IMR-90 (cell line): ENCODE measurements around the gene CFAP119. TPM values are rescaled to one million over a fixed set of nuclear protein-coding genes. Genes with fewer than 3 reads are reported as not detected.

Source experiments
- ATAC-seq: fragments of 200-7000 bp; cut with Tn5 transposase; 2 replicates; pipeline ENCODE4 v1.9.1; 2020; ENCODE audit warnings: low read depth, mild to moderate bottlenecking, moderate library complexity
- BruUV-seq: library from RNA; stranded (reverse); fragments of 400-500 nt; replicated peaks from 2 replicates; lab custom pipeline; 2021; lab: Mats Ljungman, UMichigan
- CTCF ChIA-PET: fragments of 300-600 bp; formaldehyde crosslinking; extraction: SDS; loops from one replicate; lab custom pipeline; 2021; ENCODE audit warnings: antibody characterized with exemption; lab: Yijun Ruan, JAX
- POLR2A ChIA-PET: fragments of 300-600 bp; sonication (Branson Sonifier 250); formaldehyde crosslinking; loops from one replicate; lab custom pipeline; 2022; ENCODE audit warnings: antibody characterized with exemption; ENCODE audit not compliant: unreplicated experiment; lab: Charles Lee
- DNase-seq: peaks from one replicate; pipeline ENCODE4 v3.0.0; 2013
- H2AFZ ChIP-seq: replicated peaks from 2 replicates; pipeline ENCODE3; 2013; ENCODE audit warnings: low read length, mild to moderate bottlenecking; ENCODE audit not compliant: poor library complexity
- H2AK5ac ChIP-seq: 2 replicates; pipeline ENCODE4 v1.6.1; 2013; ENCODE audit warnings: low read depth, low read length, inconsistent platforms
- H2AK9ac ChIP-seq: replicated peaks from 2 replicates; pipeline ENCODE3; 2013; ENCODE audit warnings: mild to moderate bottlenecking, low read depth, low read length, moderate library complexity; ENCODE audit not compliant: poor library complexity
- H2BK120ac ChIP-seq: 2 replicates; pipeline ENCODE4 v1.6.1; 2013; ENCODE audit warnings: low read depth, low read length, inconsistent platforms
- H2BK15ac ChIP-seq: 3 replicates; pipeline ENCODE4 v1.6.1; 2013; ENCODE audit warnings: low read depth, low read length, inconsistent platforms
- H2BK20ac ChIP-seq: 2 replicates; pipeline ENCODE4 v1.6.1; 2013; ENCODE audit warnings: low read depth, mild to moderate bottlenecking, inconsistent platforms, low read length, moderate library complexity
- H2BK5ac ChIP-seq: 2 replicates; pipeline ENCODE4 v1.6.1; 2013; ENCODE audit warnings: mild to moderate bottlenecking, low read depth, low read length, inconsistent platforms; ENCODE audit not compliant: poor library complexity, severe bottlenecking
- H3K14ac ChIP-seq: replicated peaks from 2 replicates; pipeline ENCODE4 v1.6.1; 2013; ENCODE audit warnings: low read depth, low read length, inconsistent platforms
- H3K18ac ChIP-seq: 2 replicates; pipeline ENCODE4 v1.6.1; 2013; ENCODE audit warnings: low read depth, low read length, control low read depth
- H3K23ac ChIP-seq: 2 replicates; pipeline ENCODE4 v1.6.1; 2013; ENCODE audit warnings: low read depth, low read length, inconsistent platforms
- H3K27ac ChIP-seq: 2 replicates; pipeline ENCODE4 v1.5.1; 2013; ENCODE audit warnings: mild to moderate bottlenecking, control low read depth, low read length; ENCODE audit not compliant: insufficient read depth
- H3K27me3 ChIP-seq: 2 replicates; pipeline ENCODE4 v1.6.1; 2013; ENCODE audit warnings: low read length; ENCODE audit not compliant: control insufficient read depth, insufficient read depth
- H3K36me3 ChIP-seq: 2 replicates; pipeline ENCODE4 v1.6.1; 2013; ENCODE audit warnings: low read length, mixed read lengths; ENCODE audit not compliant: control insufficient read depth, insufficient read depth
- H3K4ac ChIP-seq: 2 replicates; pipeline ENCODE4 v1.6.1; 2013; ENCODE audit warnings: low read depth, low read length, inconsistent platforms
- H3K4me1 ChIP-seq: 2 replicates; pipeline ENCODE4 v1.6.1; 2013; ENCODE audit warnings: low read length, mixed read lengths; ENCODE audit not compliant: control insufficient read depth, insufficient read depth
- H3K4me2 ChIP-seq: 2 replicates; pipeline ENCODE4 v1.6.1; 2013; ENCODE audit warnings: low read depth, mild to moderate bottlenecking, control low read depth, low read length, moderate library complexity
- H3K4me3 ChIP-seq: 2 replicates; pipeline ENCODE4 v1.5.1; 2013; ENCODE audit warnings: low read depth, mild to moderate bottlenecking, control low read depth, low read length, moderate library complexity; ENCODE audit not compliant: insufficient read depth
- H3K56ac ChIP-seq: 2 replicates; pipeline ENCODE4 v1.6.1; 2013; ENCODE audit warnings: low read length, inconsistent platforms; ENCODE audit not compliant: insufficient read depth; ENCODE audit errors: extremely low read depth
- H3K79me1 ChIP-seq, 2 experiments: 2 replicates each; pipeline ENCODE4 v1.6.1; 2013; ENCODE audit warnings: low read length in 2 of 2, inconsistent platforms in 1 of 2, low read depth in 1 of 2
- H3K9ac ChIP-seq: 2 replicates; pipeline ENCODE4 v1.6.1; 2013; ENCODE audit warnings: low read depth, low read length, control low read depth
- H3K9me1 ChIP-seq: 2 replicates; pipeline ENCODE4 v1.6.1; 2013; ENCODE audit warnings: low read length, inconsistent platforms; ENCODE audit not compliant: insufficient read depth
- H3K9me3 ChIP-seq: 2 replicates; pipeline ENCODE4 v1.6.1; 2013; ENCODE audit warnings: low read length; ENCODE audit not compliant: control insufficient read depth, insufficient read depth
- H4K20me1 ChIP-seq: 2 replicates; pipeline ENCODE4 v1.6.1; 2013; ENCODE audit warnings: low read length, inconsistent platforms; ENCODE audit not compliant: insufficient read depth
- H4K5ac ChIP-seq: 2 replicates; pipeline ENCODE4 v1.6.1; 2013; ENCODE audit warnings: mild to moderate bottlenecking, low read depth, low read length, control low read depth
- H4K8ac ChIP-seq, 2 experiments: 2 replicates each; pipeline ENCODE4 v1.6.1; 2013; ENCODE audit warnings: low read depth in 2 of 2, low read length in 2 of 2, control low read depth in 1 of 2, inconsistent platforms in 1 of 2
- H4K91ac ChIP-seq: 2 replicates; pipeline ENCODE4 v1.6.1; 2013; ENCODE audit warnings: low read depth, low read length, inconsistent platforms; ENCODE audit not compliant: insufficient read depth
- BHLHE40 ChIP-seq: fragments of 150-350 bp; IDR thresholded peaks from 2 replicates; pipeline ENCODE4 v1.6.1; 2016; ENCODE audit warnings: mild to moderate bottlenecking, low read depth, low read length
- CEBPB ChIP-seq: IDR thresholded peaks from 2 replicates; pipeline ENCODE4 v1.6.1; 2012; ENCODE audit warnings: low read depth, low read length, improper control_type of control experiment
- CHD1 ChIP-seq: IDR thresholded peaks from 2 replicates; pipeline ENCODE4 v1.6.1; 2012; ENCODE audit warnings: low read depth, low read length, improper control_type of control experiment
- CTCF ChIP-seq: conservative IDR thresholded peaks from 2 replicates; pipeline ENCODE4 v1.5.1; 2012; ENCODE audit warnings: mild to moderate bottlenecking, low read depth, low read length, improper control_type of control experiment
- FOS ChIP-seq: fragments of 150-350 bp; IDR thresholded peaks from 2 replicates; pipeline ENCODE4 v1.6.1; 2016; ENCODE audit warnings: low read depth, low read length
- MAFK ChIP-seq: IDR thresholded peaks from 2 replicates; pipeline ENCODE4 v1.6.1; 2012; ENCODE audit warnings: low read depth, low read length, improper control_type of control experiment
- MXI1 ChIP-seq: IDR thresholded peaks from 2 replicates; pipeline ENCODE4 v1.6.1; 2012; ENCODE audit warnings: low read depth, mild to moderate bottlenecking, low read length, moderate library complexity, borderline replicate concordance
- POLR2A ChIP-seq: IDR thresholded peaks from 2 replicates; pipeline ENCODE4 v1.6.1; 2012; ENCODE audit warnings: mild to moderate bottlenecking, low read depth, low read length
- RAD21 ChIP-seq: IDR thresholded peaks from 2 replicates; pipeline ENCODE4 v1.6.1; 2012; ENCODE audit warnings: low read length, improper control_type of control experiment
- RCOR1 ChIP-seq: IDR thresholded peaks from 2 replicates; pipeline ENCODE4 v1.6.1; 2012; ENCODE audit warnings: mild to moderate bottlenecking, low read length, improper control_type of control experiment; ENCODE audit not compliant: insufficient replicate concordance
- RFX5 ChIP-seq: IDR thresholded peaks from 2 replicates; pipeline ENCODE4 v1.8.0; 2012; ENCODE audit warnings: low read depth, mild to moderate bottlenecking, low read length, moderate library complexity
- SMC3 ChIP-seq: fragments of 150-350 bp; IDR thresholded peaks from 2 replicates; pipeline ENCODE4 v1.6.1; 2016; ENCODE audit warnings: low read depth, mild to moderate bottlenecking, antibody characterized with exemption, low read length, moderate library complexity
- USF2 ChIP-seq: fragments of 150-350 bp; IDR thresholded peaks from 2 replicates; pipeline ENCODE4 v1.6.1; 2017; ENCODE audit warnings: mild to moderate bottlenecking, antibody characterized with exemption, low read length, low read depth
- WGBS, 2 experiments: methylation state at CpG; one replicate each; pipeline versions ENCODE4 v1.1.5 to v1.1.7; 2013; ENCODE audit warnings: missing lambda C conversion rate in 2 of 2; ENCODE audit not compliant: insufficient read length in 1 of 2; ENCODE audit errors: extremely low coverage in 2 of 2; 5-methylcytosine and 5-hydroxymethylcytosine counted together
- dilution Hi-C: fragments of 300-500 bp; cut with HindIII; formaldehyde crosslinking; loops from one replicate; pipeline ENCODE4 v1.14.3; 2018; ENCODE audit warnings: low sequenced_read_pairs; ENCODE audit not compliant: unreplicated experiment
- in situ Hi-C: fragments of 300-500 bp; cut with MboI; formaldehyde crosslinking; loops from 3 replicates; pipeline ENCODE4 v1.14.3; 2019; ENCODE audit warnings: low sequenced_read_pairs, inconsistent platforms, mixed read lengths
- intact Hi-C: fragments of 100-400 bp; cut with micrococcal nuclease; formaldehyde crosslinking; loops from 2 replicates; pipeline ENCODE4 v1.10.0; 2022
- polyA plus RNA-seq, 3 experiments: library from polyadenylated mRNA; depleted of rRNA; stranded (reverse); fragments of >200 nt; gene quantifications; 2 replicates each; pipeline ENCODE4 v1.2.3, GENCODE V29; 2012; ENCODE audit warnings: low replicate concordance in 1 of 3
- total RNA-seq: library from RNA; depleted of rRNA; stranded (reverse); fragments of >200 nt; gene quantifications from 2 replicates; pipeline ENCODE4 v1.2.3, GENCODE V29; 2012

Gene CFAP119
- total and polyA plus RNA-seq, 2 of the 4 experiments (the other 2 are of a cell fraction), result 0.90 to 7.6 TPM

DNA sequence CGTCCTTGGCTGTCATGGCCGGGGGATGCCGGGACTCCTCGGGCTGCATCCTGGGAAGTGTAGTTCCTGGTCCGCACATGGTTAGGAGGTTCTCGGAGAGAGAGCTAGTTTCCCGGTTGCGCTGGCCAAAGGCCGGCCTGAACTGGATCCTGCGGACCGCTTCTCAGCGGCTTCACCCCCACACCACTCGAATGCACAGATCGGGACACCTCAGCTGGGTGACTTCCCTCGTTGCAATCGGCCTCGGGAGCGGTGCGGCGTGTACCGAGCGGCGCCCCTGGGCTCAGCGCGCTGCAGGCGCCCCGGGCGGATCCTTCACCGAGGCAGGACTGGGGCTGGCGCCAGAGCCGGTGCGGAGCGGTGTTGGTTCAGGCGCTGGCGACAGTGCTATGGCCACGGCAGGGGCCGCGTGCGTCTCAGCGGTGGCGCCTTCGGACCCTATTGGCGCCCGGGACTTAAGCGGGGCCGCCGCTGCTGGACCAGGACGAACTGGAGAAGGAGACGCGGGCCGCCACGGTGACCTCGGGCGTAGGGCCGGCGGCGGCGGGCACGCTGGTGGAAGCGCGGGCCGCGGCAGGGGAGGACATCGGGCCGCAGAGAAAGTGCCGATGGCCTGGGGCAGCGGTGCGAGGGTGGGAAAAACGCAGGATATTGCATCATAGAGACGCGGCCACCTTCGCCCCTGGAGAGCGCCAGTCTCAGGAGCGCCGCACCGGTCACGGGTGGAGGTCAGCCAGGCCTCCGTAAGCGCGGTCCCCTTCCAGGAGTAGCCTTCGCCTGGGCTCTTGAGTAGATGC, 13.7 kb upstream of the CFAP119 start:
- H3K79me1 ChIP-seq, result peaks cover 15 to 78% of the 10 kb centered on the region in 2 experiments
- peak overlapping the region; percentile 95 to 99 for H4K8ac ChIP-seq
- intact Hi-C loops (loop anchor here (1.0 kb wide), 1 partner anchor 27 kb away; the partner anchor contains the start of gene PHKG2), dilution Hi-C loops (no loop called here), in situ Hi-C loops (no loop called here)
- H2BK5ac ChIP-seq, result peak overlapping the region; percentile 65
- peak overlapping the region; percentile 90; the same call in 1 of the 2 replicates for H3K56ac ChIP-seq
- ATAC-seq (peak; percentile 83), DNase-seq (peak; percentile 76)
- peaks cover 13% of the 10 kb centered on the region for H3K4me1 ChIP-seq
- peak overlapping the region; percentile 80 for H3K14ac ChIP-seq
- no TSS peak for BruUV-seq
- peak overlapping the region; percentile 90 for H3K4ac ChIP-seq
- H3K4me3 ChIP-seq, result peak overlapping the region; percentile 68
- H2AK5ac ChIP-seq, result peak overlapping the region; percentile 68
- H3K4me2 ChIP-seq, result peak overlapping the region; percentile 96
- CTCF ChIA-PET, result interaction anchor here (1.0 kb wide), 1 partner anchor 32 kb away, joined by 5 read pairs; no protein-coding TSS in a partner anchor
- H3K27ac ChIP-seq, result peak overlapping the region; percentile 79
- peak overlapping the region; percentile 93 for H4K5ac ChIP-seq
- H2BK20ac ChIP-seq, result no peak overlapping the region
- H3K9me3 ChIP-seq, result no peaks in the 10 kb centered on the region
- H2AK9ac ChIP-seq, result peak overlapping the region; percentile 99
- H2BK120ac ChIP-seq, result peak overlapping the region; percentile 50
- H3K23ac ChIP-seq, result peak overlapping the region; percentile 90
- H3K36me3 ChIP-seq, result peaks cover 41% of the 10 kb centered on the region
- no peaks in the 10 kb centered on the region for H3K27me3 ChIP-seq
- H3K18ac ChIP-seq, result peak overlapping the region; percentile 48; the same call in 1 of the 2 replicates
- POLR2A ChIA-PET, result no interaction called here
- peaks cover 32% of the 10 kb centered on the region; the same call in 1 of the 2 replicates for H3K9me1 ChIP-seq
- H4K91ac ChIP-seq, result peak overlapping the region; percentile 83
- WGBS, 2 experiments, result 1% methylated on average over 51 of the region's 81 CpGs; no CpG with 5 or more reads in 1 of the 2 experiments
- no peaks in the 10 kb centered on the region; the same call in 1 of the 2 replicates for H4K20me1 ChIP-seq
- H2AFZ ChIP-seq, result peak overlapping the region; percentile 92
- H2BK15ac ChIP-seq, result no peak overlapping the region
- peak; percentile 94 for TF ChIP-seq CEBPB
- TF ChIP-seq USF2, result no peak; the same call in 1 of the 2 replicates
- no peak for TF ChIP-seq SMC3
- no peak for TF ChIP-seq RFX5
- peak; percentile 98 for TF ChIP-seq MXI1
- no peak for TF ChIP-seq POLR2A
- TF ChIP-seq FOS, result no peak
- no peak for TF ChIP-seq RCOR1
- TF ChIP-seq BHLHE40, result peak; percentile 46; the same call in 1 of the 2 replicates
- no peak for TF ChIP-seq MAFK
- TF ChIP-seq CTCF, result no peak
- no peak for TF ChIP-seq RAD21
- no peak for TF ChIP-seq CHD1
- H3K9ac ChIP-seq, result peak overlapping the region; percentile 78
